Pancreas (tissue), 10 donors: ENCODE measurements around the gene CD300A. TPM values are rescaled to one million over a fixed set of nuclear protein-coding genes. Genes with fewer than 3 reads are reported as not detected.

Source experiments
- ATAC-seq, 4 donors: fragments of 200-7000 bp; cut with Tn5 transposase; one replicate each; pipeline versions ENCODE4 v1.8.0 to v1.9.1; 2020; ENCODE audit warnings: mild to moderate bottlenecking in 4 of 4, moderate library complexity in 4 of 4
- DNase-seq, 6 donors: peaks; one replicate each; pipeline ENCODE4 v3.0.0-alpha.2; 2020
- FAIRE-seq: peaks from 2 replicates; lab custom pipeline; 2012; peaks lifted over from hg19 to GRCh38; lab: Jason Lieb, UNC
- H3K27ac ChIP-seq, 4 donors: fragments of 200-600 bp; sonication (generic); 1 replicate in 3 of 4; 2 replicates in 1 of 4; pipeline versions ENCODE4 v1.5.0 to v1.8.0; 2020
- H3K27me3 ChIP-seq, 4 donors: fragments of 200-600 bp; one replicate each; pipeline ENCODE4 v1.8.0; 2021
- H3K36me3 ChIP-seq, 3 donors: fragments of 200-600 bp; sonication (generic) in 1 of 3; one replicate each; pipeline versions ENCODE4 v1.5.0 to v1.8.0; 2020 to 2021
- H3K4me1 ChIP-seq, 3 donors: fragments of 200-600 bp; one replicate each; pipeline ENCODE4 v1.8.0; 2021
- H3K4me3 ChIP-seq, 4 donors: fragments of 200-600 bp; sonication (generic) in 2 of 4; one replicate each; pipeline versions ENCODE4 v1.5.0 to v1.8.0; 2020 to 2021
- H3K9me3 ChIP-seq, 4 donors: fragments of 200-600 bp; one replicate each; pipeline ENCODE4 v1.8.0; 2021
- WGBS, 2 donors: extraction: QIAGEN DNeasy Blood & Tissue Kit; methylation state at CpG; one replicate each; pipeline ENCODE4 v1.1.7; 2013; 5-methylcytosine and 5-hydroxymethylcytosine counted together
- intact Hi-C, 3 donors: fragments of 100-400 bp; cut with DNase I; formaldehyde crosslinking; loops; one replicate each; pipeline versions ENCODE4 v1.11.1 to v1.14.2; 2022
- polyA plus RNA-seq, 2 donors: library from polyadenylated mRNA; stranded (reverse); fragments of 200-250 nt; gene quantifications; one replicate each; pipeline ENCODE4 v1.2.3, GENCODE V29; 2013
- total RNA-seq, 6 donors: library from RNA; stranded (reverse); fragmentation: NEBNext Ultra II Directional in 4 of 6; extraction: Animal tissue kit (Norgen Biotek cat#: 25700) in 4 of 6; gene quantifications; one replicate each; pipeline versions ENCODE4 v1.2.1 to v1.2.4, GENCODE V29; 2021 to 2023
- TF ChIP-seq, protein P1 (sequence below), 4 donors: fragments of 200-600 bp; sonication (generic) in 3 of 4; IDR thresholded peaks; one replicate each; pipeline versions ENCODE4 v1.5.0 to v1.8.0; 2021; ENCODE audit warnings: antibody characterized with exemption in 4 of 4
- donor health status: healthy with polysubstance abuse.
- donor health status: DM: no; HTN: no; CAD: no; lungs with moderate emphysema.
- donor health status: DM: no; HTN: no; CAD: no.
- donor health status: control.
- donor health status: control.
- donor health status: Bipolar disorder and iron deficiency.
- donor health status: DM: yes; HTN: yes; CAD: no.
- donor health status: DM: no; HTN: no; CAD: no.
- donor health status: DM: no; HTN: no; CAD: no.
- donor health status: DM: yes; HTN: yes; CAD: no.

The CD300A gene
- total and polyA plus RNA-seq, 8 donors, result 0.37 to 5.1 (median 1.2) TPM

GRCh38 chr17:74472890-74473289, 6.5 kb downstream of the CD300A start:
- intact Hi-C loops, result no loop called here
- TF ChIP-seq, protein P1, sequence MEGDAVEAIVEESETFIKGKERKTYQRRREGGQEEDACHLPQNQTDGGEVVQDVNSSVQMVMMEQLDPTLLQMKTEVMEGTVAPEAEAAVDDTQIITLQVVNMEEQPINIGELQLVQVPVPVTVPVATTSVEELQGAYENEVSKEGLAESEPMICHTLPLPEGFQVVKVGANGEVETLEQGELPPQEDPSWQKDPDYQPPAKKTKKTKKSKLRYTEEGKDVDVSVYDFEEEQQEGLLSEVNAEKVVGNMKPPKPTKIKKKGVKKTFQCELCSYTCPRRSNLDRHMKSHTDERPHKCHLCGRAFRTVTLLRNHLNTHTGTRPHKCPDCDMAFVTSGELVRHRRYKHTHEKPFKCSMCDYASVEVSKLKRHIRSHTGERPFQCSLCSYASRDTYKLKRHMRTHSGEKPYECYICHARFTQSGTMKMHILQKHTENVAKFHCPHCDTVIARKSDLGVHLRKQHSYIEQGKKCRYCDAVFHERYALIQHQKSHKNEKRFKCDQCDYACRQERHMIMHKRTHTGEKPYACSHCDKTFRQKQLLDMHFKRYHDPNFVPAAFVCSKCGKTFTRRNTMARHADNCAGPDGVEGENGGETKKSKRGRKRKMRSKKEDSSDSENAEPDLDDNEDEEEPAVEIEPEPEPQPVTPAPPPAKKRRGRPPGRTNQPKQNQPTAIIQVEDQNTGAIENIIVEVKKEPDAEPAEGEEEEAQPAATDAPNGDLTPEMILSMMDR (IDR thresholded peaks at IDR 0.05), result no peak
- Histone ChIP-seq H3K27ac (no peak overlapping the region), H3K4me1 (no peaks in the 10 kb centered on the region), H3K9me3 (no peaks in the 10 kb centered on the region), H3K27me3 (no peaks in the 10 kb centered on the region), H3K36me3 (no peaks in the 10 kb centered on the region), H3K4me3 (no peak overlapping the region)
- WGBS, 2 donors, result 70 to 83% methylated on average over 4 of the region's 4 CpGs
- ATAC-seq (no peak), FAIRE-seq (no peak), DNase-seq (no peak)

- no peaks in the 10 kb centered on the region for H3K27me3 ChIP-seq
- intact Hi-C loops, result no loop called here
- WGBS, 2 donors, result 63 to 80% methylated on average over 7 to 8 of the region's 8 CpGs
- no peak overlapping the region for H3K4me3 ChIP-seq
- no peaks in the 10 kb centered on the region for H3K9me3 ChIP-seq
- no peaks in the 10 kb centered on the region for H3K4me1 ChIP-seq
- TF ChIP-seq, protein P1 (IDR thresholded peaks at IDR 0.05), result no peak
- DNase-seq, result no peak
- no peak for FAIRE-seq
- no peak overlapping the region for H3K27ac ChIP-seq
- H3K36me3 ChIP-seq, result no peaks in the 10 kb centered on the region
- no peak for ATAC-seq
Measured at GRCh38 chr17:74473294-74473693, 6.9 kb downstream of the CD300A start.

DNA sequence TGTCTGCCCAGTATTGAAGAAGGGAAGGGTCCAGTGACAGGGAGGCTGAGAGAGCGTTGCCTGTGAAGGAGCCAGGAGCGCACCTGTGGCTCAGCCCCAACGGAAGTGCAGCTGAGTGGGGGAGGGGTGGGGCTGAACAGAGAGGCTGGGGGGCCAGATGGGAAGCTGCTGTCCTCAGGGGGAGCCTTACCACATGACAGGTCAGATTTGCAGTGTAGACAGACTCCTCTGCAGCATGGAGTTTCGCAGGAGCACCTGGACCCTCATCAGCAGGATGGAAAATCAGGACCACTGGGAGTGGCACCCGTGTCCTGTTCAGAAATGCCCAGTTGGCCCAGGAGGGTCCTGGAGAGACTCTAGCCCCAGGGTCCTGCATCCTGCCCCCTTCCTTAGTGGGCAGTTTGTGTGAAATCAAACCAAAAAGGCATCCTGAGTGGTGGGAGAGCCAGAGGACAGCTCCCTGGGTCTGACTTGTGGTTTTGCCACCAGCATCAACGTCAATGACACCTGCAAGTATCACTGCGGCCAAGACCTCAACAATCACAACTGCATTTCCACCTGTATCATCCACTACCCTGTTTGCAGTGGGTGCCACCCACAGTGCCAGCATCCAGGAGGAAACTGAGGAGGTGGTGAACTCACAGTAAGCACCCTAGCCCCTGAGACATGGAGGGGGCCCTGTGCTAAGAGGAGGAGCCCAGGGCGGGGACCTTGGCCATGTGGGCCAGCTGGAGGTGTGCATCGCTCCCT, 7.8 kb downstream of the CD300A start:
- no peaks in the 10 kb centered on the region for H3K27me3 ChIP-seq
- TF ChIP-seq, protein P1 (IDR thresholded peaks at IDR 0.05), result no peak
- DNase-seq, result no peak
- WGBS, 2 donors, result 58 to 71% methylated on average over 9 of the region's 9 CpGs
- no peak for FAIRE-seq
- no peaks in the 10 kb centered on the region for H3K36me3 ChIP-seq
- no peak overlapping the region for H3K27ac ChIP-seq
- H3K9me3 ChIP-seq, result no peaks in the 10 kb centered on the region
- no peak for ATAC-seq
- no peak overlapping the region for H3K4me3 ChIP-seq
- intact Hi-C loops, result no loop called here
- no peaks in the 10 kb centered on the region for H3K4me1 ChIP-seq

DNA sequence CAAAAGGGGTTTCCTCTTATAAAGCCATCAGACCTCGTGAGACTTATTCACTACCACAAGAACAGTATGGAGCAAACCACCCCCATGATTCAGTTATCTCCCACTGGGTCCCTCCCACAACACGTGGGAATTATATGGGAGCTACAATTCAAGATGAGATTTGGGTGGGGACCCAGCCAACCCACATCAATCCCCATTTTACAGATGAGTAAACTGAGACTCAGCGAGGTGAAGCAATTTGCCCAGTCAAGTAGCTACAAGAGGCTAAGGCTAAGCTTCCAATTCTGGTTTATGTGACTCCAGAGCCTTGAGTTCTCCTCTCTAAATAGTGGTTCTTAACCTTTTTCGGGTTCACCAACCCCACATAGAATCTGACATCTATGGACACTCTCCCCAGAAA, 8.8 kb downstream of the CD300A start:
- ATAC-seq (no peak), DNase-seq (no peak), FAIRE-seq (no peak)
- Histone ChIP-seq H3K4me1 (no peaks in the 10 kb centered on the region), H3K4me3 (no peak overlapping the region), H3K27me3 (no peaks in the 10 kb centered on the region), H3K27ac (no peak overlapping the region), H3K9me3 (no peaks in the 10 kb centered on the region), H3K36me3 (no peaks in the 10 kb centered on the region)
- intact Hi-C loops, result no loop called here
- whole genome bisulfite sequencing, 2 donors, result 75 to 80% methylated on average over 4 of the region's 4 CpGs
- TF ChIP-seq, protein P1 (IDR thresholded peaks at IDR 0.05), result no peak

- DNase-seq (no peak), FAIRE-seq (no peak), ATAC-seq (no peak)
- TF ChIP-seq, protein P1 (IDR thresholded peaks at IDR 0.05), result no peak
- Histone ChIP-seq H3K9me3 (no peaks in the 10 kb centered on the region), H3K4me3 (no peak overlapping the region), H3K27ac (no peak overlapping the region), H3K36me3 (no peaks in the 10 kb centered on the region), H3K4me1 (no peaks in the 10 kb centered on the region), H3K27me3 (no peaks in the 10 kb centered on the region)
- intact Hi-C loops, result no loop called here
- WGBS, 2 donors, result 79 to 83% methylated on average over 4 of the region's 4 CpGs
Measured at GRCh38 chr17:74477411-74477810, 11.0 kb downstream of the CD300A start.
